GM12878 (cell line): ENCODE data around the gene GHITM. TPM values are rescaled to one million over a fixed set of nuclear protein-coding genes. Genes with fewer than 3 reads are reported as not detected.

ENCODE experiments used
- ATAC-seq: fragments of 200-7000 bp; cut with Tn5 transposase; 3 replicates; pipeline ENCODE4 v1.9.1; 2020; ENCODE audit warnings: mild to moderate bottlenecking, moderate library complexity
- BruUV-seq: library from RNA; stranded (reverse); fragments of 400-500 nt; replicated peaks from 2 replicates; lab custom pipeline; 2021; lab: Mats Ljungman, UMichigan
- CTCF ChIA-PET: fragments of 300-600 bp; sonication (Branson Sonifier 250); formaldehyde crosslinking; extraction: SDS; loops from one replicate; lab custom pipeline; 2021; ENCODE audit warnings: inconsistent platforms; lab: Yijun Ruan, JAX
- POLR2A ChIA-PET: fragments of 350-600 bp; formaldehyde crosslinking; extraction: SDS; loops from one replicate; lab custom pipeline; 2021; ENCODE audit warnings: inconsistent platforms; lab: Charles Lee
- RAD21 ChIA-PET: fragments of 300-600 bp; sonication (Branson Sonifier 250); formaldehyde crosslinking; loops from one replicate; lab custom pipeline; 2023; ENCODE audit warnings: antibody characterized with exemption; ENCODE audit not compliant: unreplicated experiment; lab: Charles Lee
- SMC1A ChIA-PET: fragments of 300-600 bp; sonication (Branson Sonifier 250); formaldehyde crosslinking; loops from one replicate; lab custom pipeline; 2023; ENCODE audit not compliant: unreplicated experiment, uncharacterized antibody; lab: Charles Lee
- DNase-seq: peaks from one replicate; pipeline ENCODE4 v3.0.0-alpha.2; 2011; ENCODE audit warnings: low read depth, low spot score
- FAIRE-seq: peaks from 3 replicates; lab custom pipeline; 2011; peaks lifted over from hg19 to GRCh38; lab: Jason Lieb, UNC
- H2AFZ ChIP-seq: 2 replicates; pipeline ENCODE4 v1.6.0; 2011; ENCODE audit warnings: low read depth, low read length, control low read depth; ENCODE audit not compliant: control insufficient read depth
- H3K27ac ChIP-seq: 2 replicates; pipeline ENCODE4 v1.5.1; 2011; ENCODE audit warnings: control low read depth; ENCODE audit not compliant: control insufficient read depth, insufficient read depth
- H3K27me3 ChIP-seq, 2 experiments: replicated peaks in 1 of 2; 2 replicates each; pipeline versions ENCODE4 v1.6.0 to v1.6.1; 2011; ENCODE audit warnings: low read length in 1 of 2; ENCODE audit not compliant: control insufficient read depth in 2 of 2, insufficient read depth in 2 of 2
- H3K36me3 ChIP-seq, 2 experiments: 2 replicates each; pipeline ENCODE4 v1.5.1; 2011; ENCODE audit warnings: low read length in 1 of 2; ENCODE audit not compliant: control insufficient read depth in 2 of 2, insufficient read depth in 2 of 2
- H3K4me1 ChIP-seq: 2 replicates; pipeline ENCODE4 v1.6.1; 2011; ENCODE audit warnings: mild to moderate bottlenecking, low read length, moderate library complexity, mixed read lengths; ENCODE audit not compliant: control insufficient read depth, insufficient read depth
- H3K4me2 ChIP-seq: 2 replicates; pipeline ENCODE4 v1.6.0; 2011; ENCODE audit warnings: control low read depth; ENCODE audit not compliant: control insufficient read depth, insufficient read depth
- H3K4me3 ChIP-seq: fragments of 200-600 bp; sonication (generic); 2 replicates; pipeline ENCODE4 v1.5.1; 2016
- H3K79me2 ChIP-seq: 2 replicates; pipeline ENCODE4 v1.6.0; 2011; ENCODE audit warnings: low read length; ENCODE audit not compliant: control insufficient read depth, insufficient read depth
- H3K9ac ChIP-seq: 2 replicates; pipeline ENCODE4 v1.8.0; 2011; ENCODE audit warnings: low read length, control low read depth, mixed read lengths; ENCODE audit not compliant: control insufficient read depth, insufficient read depth
- H3K9me3 ChIP-seq: replicated peaks from 3 replicates; pipeline ENCODE4 v1.5.1; 2011; ENCODE audit warnings: mild to moderate bottlenecking, low read length; ENCODE audit not compliant: control insufficient read depth, insufficient read depth
- H4K20me1 ChIP-seq: 2 replicates; pipeline ENCODE4 v1.6.0; 2011; ENCODE audit not compliant: control insufficient read depth, insufficient read depth
- CBX3 ChIP-seq: fragments of 200-600 bp; sonication (generic); IDR thresholded peaks from 2 replicates; pipeline ENCODE4 v1.6.1; 2016; ENCODE audit warnings: low read depth, borderline replicate concordance
- CEBPZ ChIP-seq: fragments of 150-350 bp; IDR thresholded peaks from 2 replicates; pipeline ENCODE4 v1.6.1; 2016; ENCODE audit warnings: low read depth, low read length
- ESRRA ChIP-seq: IDR thresholded peaks from 2 replicates; pipeline ENCODE4 v1.6.1; 2012; ENCODE audit warnings: mild to moderate bottlenecking, low read length, improper control_type of control experiment
- HDAC2 ChIP-seq: fragments of 200-600 bp; sonication (generic); IDR thresholded peaks from 2 replicates; pipeline ENCODE4 v1.6.1; 2017
- HDAC6 ChIP-seq: fragments of 200-600 bp; sonication (generic); IDR thresholded peaks from one replicate; pipeline ENCODE4 v1.8.0; 2017; ENCODE audit warnings: antibody characterized with exemption; ENCODE audit not compliant: unreplicated experiment
- IKZF1 ChIP-seq: fragments of 450-650 bp; conservative IDR thresholded peaks from 2 replicates; pipeline ENCODE4 v1.6.1; 2017; ENCODE audit warnings: antibody characterized with exemption, mild to moderate bottlenecking
- LARP7 ChIP-seq: fragments of 450-650 bp; IDR thresholded peaks from 2 replicates; pipeline ENCODE4 v1.6.1; 2017; ENCODE audit warnings: mild to moderate bottlenecking
- MLLT1 ChIP-seq: fragments of 450-650 bp; IDR thresholded peaks from 2 replicates; pipeline ENCODE4 v1.6.1; 2016; ENCODE audit warnings: mild to moderate bottlenecking
- SRF ChIP-seq, 2 experiments: IDR thresholded peaks; 2 replicates each; pipeline ENCODE4 v1.6.1; 2011; ENCODE audit warnings: low read depth in 2 of 2, low read length in 2 of 2, mild to moderate bottlenecking in 1 of 2, moderate library complexity in 1 of 2
- STAT1 ChIP-seq: fragments of 450-650 bp; conservative IDR thresholded peaks from 2 replicates; pipeline ENCODE4 v1.6.1; 2014; ENCODE audit warnings: antibody characterized with exemption, mild to moderate bottlenecking
- STAT3 ChIP-seq: IDR thresholded peaks from 2 replicates; pipeline ENCODE4 v1.6.1; 2011; ENCODE audit warnings: low read depth, low read length, improper control_type of control experiment
- TCF12 ChIP-seq: IDR thresholded peaks from 2 replicates; pipeline ENCODE4 v1.6.1; 2011; ENCODE audit warnings: low read depth, mild to moderate bottlenecking, low read length
- TCF7 ChIP-seq: IDR thresholded peaks from 2 replicates; pipeline ENCODE4 v1.6.1; 2014; ENCODE audit warnings: antibody characterized with exemption, borderline replicate concordance
- USF1 ChIP-seq: IDR thresholded peaks from 2 replicates; pipeline ENCODE4 v1.6.1; 2011; ENCODE audit warnings: borderline replicate concordance, low read depth, mild to moderate bottlenecking, moderate library complexity, mixed read lengths, low read length; ENCODE audit not compliant: insufficient read depth; ENCODE audit errors: extremely low read length
- YBX1 ChIP-seq: fragments of 450-650 bp; IDR thresholded peaks from 2 replicates; pipeline ENCODE4 v1.6.1; 2016; ENCODE audit warnings: antibody characterized with exemption
- ZNF24 ChIP-seq: fragments of 450-650 bp; IDR thresholded peaks from 2 replicates; pipeline ENCODE4 v1.6.1; 2017; ENCODE audit warnings: antibody characterized with exemption, mild to moderate bottlenecking
- WGBS: methylation state at CpG from one replicate; pipeline ENCODE4 v1.1.6; 2016; ENCODE audit warnings: low lambda C conversion rate; ENCODE audit not compliant: insufficient replicate concordance, insufficient coverage; ENCODE audit errors: missing lambda C conversion rate; 5-methylcytosine and 5-hydroxymethylcytosine counted together
- in situ Hi-C: fragments of 300-500 bp; cut with MboI; formaldehyde crosslinking; loops from 9 replicates; pipeline ENCODE4 v1.14.3; 2018; ENCODE audit warnings: mixed read lengths
- intact Hi-C: fragments of 100-400 bp; cut with micrococcal nuclease; formaldehyde crosslinking; loops from one replicate; pipeline ENCODE4 v1.14.2; 2022; ENCODE audit not compliant: unreplicated experiment
- polyA plus RNA-seq, 11 experiments: library from polyadenylated mRNA; depleted of rRNA in 4 of 11; unstranded in 6 of 11; stranded (reverse) in 5 of 11; fragments of >200 nt; fragmentation: Nextera tagmentation in 4 of 11; fragmentation: Illumina TruSeq in 1 of 11; extraction: Ambion mirVana in 4 of 11; extraction: Trizol in 1 of 11; gene quantifications; 1 replicate in 1 of 11; 2 replicates in 10 of 11; pipeline versions ENCODE4 v1.2.1 to v1.2.3, GENCODE V29; 2011 to 2016; ENCODE audit warnings: inconsistent platforms in 2 of 11, missing spikeins in 2 of 11, low read depth in 1 of 11
- total RNA-seq, 4 experiments: library from RNA; depleted of rRNA in 3 of 4; stranded (reverse); fragments of >200 nt in 3 of 4; fragmentation: Illumina TruSeq in 1 of 4; extraction: Trizol in 1 of 4; gene quantifications; 2 replicates each; pipeline versions ENCODE4 v1.2.1 to v1.2.3, GENCODE V29; 2013 to 2021

The GHITM gene
- total and polyA plus RNA-seq, 10 of the 15 experiments (the other 5 are each of a cell fraction or from before 2014, with no cell fraction given) = 120 to 501 (median 209) TPM

GRCh38 chr10:84160663-84161362 is 21.5 kb downstream of the GHITM start:
- ChIA-PET SMC1A (interaction anchor here (1.1 to 2.3 kb wide), 5 partner anchors 11 to 44 kb away, joined by 3 to 10 read pairs (median 7); no protein-coding TSS in a partner anchor), CTCF (interaction anchor here (1.6 to 25.5 kb wide), 4 partner anchors 13 to 43 kb away, joined by 4 to 788 read pairs (median 34); partner anchors contain the start of gene CDHR1), RAD21 (interaction anchor here (0.9 to 2.0 kb wide), 5 partner anchors 13 to 50 kb away, joined by 3 to 8 read pairs (median 5); no protein-coding TSS in a partner anchor)
- no TSS peak for BruUV-seq
- intact Hi-C loops = loop anchor here (2.0 kb wide), 1 partner anchor 44 kb away; no protein-coding TSS in a partner anchor
- Histone ChIP-seq H4K20me1 (peaks cover 3% of the 10 kb centered on the region; the same call in 1 of the 2 replicates), H3K79me2 (peaks cover 29% of the 10 kb centered on the region), H3K27ac (no peak overlapping the region), H3K9ac (no peak overlapping the region), H3K4me1 (peaks cover 19% of the 10 kb centered on the region), H3K4me2 (no peak overlapping the region)
- DNase-seq = no peak
- in situ Hi-C loops = loop anchor here (5.0 kb wide), 1 partner anchor 36 kb away; no protein-coding TSS in a partner anchor
- TF ChIP-seq TCF7 = no peak
- TF ChIP-seq HDAC2 = no peak
- TF ChIP-seq YBX1 = no peak
- no peak for TF ChIP-seq CBX3
- no peak for TF ChIP-seq MLLT1
- TF ChIP-seq IKZF1 = no peak
- TF ChIP-seq TCF12 = no peak
- no peak for TF ChIP-seq CEBPZ
- TF ChIP-seq STAT1 = no peak
- no peak for TF ChIP-seq SRF (IDR thresholded peaks at IDR 0.05; ENCODE audit: low read depth in 2 of 2, low read length in 2 of 2)
- TF ChIP-seq HDAC6 = no peak
- TF ChIP-seq USF1 = no peak
- no peak for TF ChIP-seq ZNF24
- no peak for TF ChIP-seq STAT3
- no peak for TF ChIP-seq LARP7
- no peak for TF ChIP-seq ESRRA
- TF ChIP-seq, all 136 proteins: peak for 0
- peaks cover 2 to 11% of the 10 kb centered on the region in 2 experiments for H3K36me3 ChIP-seq
- FAIRE-seq (no peak), ATAC-seq (0 out of 3 replicates have a peak, but pooled peaks have one; percentile 18)
- no peak overlapping the region for H3K4me3 ChIP-seq
- POLR2A ChIA-PET = interaction anchor here (1.0 kb wide), 1 partner anchor 17 kb away, joined by 3 read pairs; no protein-coding TSS in a partner anchor
- no peaks in the 10 kb centered on the region for H3K9me3 ChIP-seq
- no peak overlapping the region for H2AFZ ChIP-seq
- WGBS = 78% methylated on average over 6 of the region's 6 CpGs
- no peaks in the 10 kb centered on the region for H3K27me3 ChIP-seq
